HepG2 (cell line): ENCODE data around the gene SETD1A. TPM values are rescaled to one million over a fixed set of nuclear protein-coding genes. Genes with fewer than 3 reads are reported as not detected.
A peak's percentile ranks its signal among the peaks of the same experiment; 100 is the strongest.

Experiments
- ATAC-seq: fragments of 200-7000 bp; cut with Tn5 transposase; 3 replicates; pipeline ENCODE4 v1.9.1; 2020; ENCODE audit warnings: mild to moderate bottlenecking, moderate library complexity
- BruUV-seq: library from RNA; stranded (reverse); fragments of 400-500 nt; replicated peaks from 2 replicates; lab custom pipeline; 2021; lab: Mats Ljungman, UMichigan
- CTCF ChIA-PET: fragments of 300-600 bp; formaldehyde crosslinking; extraction: SDS; loops from one replicate; lab custom pipeline; 2021; ENCODE audit warnings: low total read pairs, inconsistent platforms, low intra/inter-chr PET ratio; lab: Yijun Ruan, JAX
- POLR2A ChIA-PET: fragments of 350-600 bp; sonication (Branson Sonifier 250); formaldehyde crosslinking; loops from one replicate; lab custom pipeline; 2020; ENCODE audit warnings: antibody characterized with exemption, inconsistent platforms; lab: Yijun Ruan, JAX
- DNase-seq: peaks from one replicate; pipeline ENCODE4 v3.0.0-alpha.2; 2015; ENCODE audit warnings: low spot score
- FAIRE-seq: peaks from 3 replicates; lab custom pipeline; 2011; peaks lifted over from hg19 to GRCh38; lab: Jason Lieb, UNC
- H2AFZ ChIP-seq: one replicate; pipeline ENCODE4 v1.6.1; 2011; ENCODE audit warnings: low read length, inconsistent platforms
- H3K27ac ChIP-seq: fragments of 300-600 bp; 3 replicates; pipeline ENCODE4 v1.8.0; 2011; ENCODE audit warnings: mixed run types, mild to moderate bottlenecking, mixed read lengths, low read length, inconsistent platforms; ENCODE audit not compliant: insufficient read depth; ENCODE audit errors: extremely low read length
- H3K27me3 ChIP-seq, 2 experiments: fragments of 200-600 bp in 1 of 2; 2 replicates in 1 of 2; 3 replicates in 1 of 2; pipeline versions ENCODE4 v1.6.0 to v1.8.0; 2011; ENCODE audit warnings: low read length in 2 of 2, mild to moderate bottlenecking in 2 of 2, moderate library complexity in 2 of 2, inconsistent platforms in 1 of 2; ENCODE audit not compliant: insufficient read depth in 2 of 2, control insufficient read depth in 1 of 2
- H3K36me3 ChIP-seq, 2 experiments: fragments of 200-600 bp in 1 of 2; replicated peaks in 1 of 2; 2 replicates in 1 of 2; 3 replicates in 1 of 2; pipeline versions ENCODE4 v1.5.1 to v1.8.0; 2011; ENCODE audit warnings: low read length in 2 of 2, inconsistent platforms in 1 of 2; ENCODE audit not compliant: insufficient read depth in 2 of 2, control insufficient read depth in 1 of 2
- H3K4me1 ChIP-seq: 2 replicates; pipeline ENCODE4 v1.5.1; 2012; ENCODE audit warnings: low read length, inconsistent platforms; ENCODE audit not compliant: insufficient read depth
- H3K4me2 ChIP-seq: 2 replicates; pipeline ENCODE4 v1.6.0; 2011; ENCODE audit warnings: low read depth, low read length, inconsistent platforms
- H3K4me3 ChIP-seq, 3 experiments: fragments of 200-600 bp in 1 of 3; sonication (generic), shearing (Covaris generic) in 1 of 3; replicated peaks in 1 of 3; 2 replicates each; pipeline ENCODE4 v1.5.1; 2011 to 2016; ENCODE audit warnings: low read length in 3 of 3, inconsistent platforms in 2 of 3, low read depth in 2 of 3, mild to moderate bottlenecking in 2 of 3, control low read depth in 1 of 3, mixed read lengths in 1 of 3; ENCODE audit not compliant: insufficient read depth in 1 of 3
- H3K79me2 ChIP-seq: one replicate; pipeline ENCODE4 v1.6.1; 2011; ENCODE audit warnings: low read length, inconsistent platforms; ENCODE audit not compliant: insufficient read depth
- H3K9ac ChIP-seq: 2 replicates; pipeline ENCODE4 v1.6.0; 2011; ENCODE audit warnings: mild to moderate bottlenecking, low read depth, low read length, inconsistent platforms; ENCODE audit not compliant: insufficient read depth
- H3K9me3 ChIP-seq: 2 replicates; pipeline ENCODE4 v1.5.1; 2012; ENCODE audit warnings: mild to moderate bottlenecking, low read length
- H4K20me1 ChIP-seq: 2 replicates; pipeline ENCODE4 v1.6.0; 2011; ENCODE audit warnings: inconsistent platforms, mild to moderate bottlenecking, low read length, moderate library complexity; ENCODE audit not compliant: insufficient read depth
- AGO2 ChIP-seq: fragments of 200-400 bp; formaldehyde crosslinking; optimal IDR thresholded peaks from 2 replicates; pipeline ENCODE3; 2017; ENCODE audit warnings: mild to moderate bottlenecking, low read depth, low read length, moderate library complexity
- ETV6 ChIP-seq: sonication (generic); formaldehyde crosslinking; conservative IDR thresholded peaks from 2 replicates; pipeline ENCODE4 v1.4.0; 2020; ENCODE audit warnings: missing genetic modification reagents
- MTA1 ChIP-seq: sonication (generic); formaldehyde crosslinking; IDR thresholded peaks from 2 replicates; pipeline ENCODE4 v1.4.0; 2020; ENCODE audit warnings: missing genetic modification reagents, mild to moderate bottlenecking, borderline replicate concordance
- MXD4 ChIP-seq: IDR thresholded peaks from 2 replicates; pipeline ENCODE4 v1.6.1; 2016; ENCODE audit warnings: mild to moderate bottlenecking, missing biosample characterization, missing genetic modification reagents
- SIN3B ChIP-seq: fragments of 150-350 bp; IDR thresholded peaks from 2 replicates; pipeline ENCODE4 v1.6.1; 2014; ENCODE audit warnings: low read length
- ZC3H13 ChIP-seq: sonication (generic); formaldehyde crosslinking; IDR thresholded peaks from 2 replicates; pipeline ENCODE4 v1.8.1; 2023; ENCODE audit warnings: mild to moderate bottlenecking, missing genetic modification reagents, moderate library complexity
- ZNF552 ChIP-seq: sonication (generic); formaldehyde crosslinking; IDR thresholded peaks from 2 replicates; pipeline ENCODE4 v1.9.0; 2022; ENCODE audit warnings: missing genetic modification reagents, mild to moderate bottlenecking, borderline replicate concordance
- ZNF687 ChIP-seq: sonication (generic); formaldehyde crosslinking; IDR thresholded peaks from 2 replicates; pipeline ENCODE4 v1.5.1; 2020; ENCODE audit warnings: mild to moderate bottlenecking, missing genetic modification reagents, moderate library complexity
- ZSCAN12 ChIP-seq: sonication (generic); formaldehyde crosslinking; IDR thresholded peaks from 2 replicates; pipeline ENCODE4 v1.9.0; 2021; ENCODE audit warnings: mild to moderate bottlenecking, missing genetic modification reagents
- WGBS: methylation state at CpG from one replicate; pipeline ENCODE4 v1.1.6; 2017; ENCODE audit warnings: low lambda C conversion rate; 5-methylcytosine and 5-hydroxymethylcytosine counted together
- in situ Hi-C: cut with HindIII; loops from 2 replicates; pipeline ENCODE4 v1.10.0; 2017; ENCODE audit warnings: low pct_unique_long_range_greater_than_20kb; ENCODE audit not compliant: extremely low pct_ligation_motif_present
- intact Hi-C: fragments of 100-400 bp; cut with micrococcal nuclease; formaldehyde crosslinking; loops from one replicate; pipeline ENCODE4 v1.10.0; 2022; ENCODE audit not compliant: unreplicated experiment
- polyA plus RNA-seq, 8 experiments: library from polyadenylated mRNA; depleted of rRNA in 3 of 8; stranded (reverse) in 7 of 8; unstranded in 1 of 8; fragments of >200 nt; fragmentation: Illumina TruSeq in 4 of 8; extraction: Trizol in 4 of 8; gene quantifications; 2 replicates each; pipeline versions ENCODE4 v1.2.1 to v1.2.3, GENCODE V29; 2011 to 2016; ENCODE audit warnings: low read depth in 4 of 8, missing spikeins in 1 of 8, mixed read lengths in 1 of 8; ENCODE audit not compliant: insufficient read depth in 1 of 8
- total RNA-seq, 5 experiments: library from RNA; depleted of rRNA; stranded (reverse); fragments of >200 nt; fragmentation: Illumina TruSeq; extraction: Trizol; gene quantifications; 2 replicates each; pipeline ENCODE4 v1.2.3, GENCODE V29; 2016; ENCODE audit warnings: low read depth in 1 of 5

SETD1A gene
- total and polyA plus RNA-seq, 2 of the 13 experiments (the other 11 are each of a cell fraction or from before 2014, with no cell fraction given): 3.8 to 5.6 TPM

- intact Hi-C loops (loop anchor here (10.0 kb wide), 1 partner anchor 884 kb away; no protein-coding TSS in a partner anchor), in situ Hi-C loops (loop anchor here (25.0 kb wide), 1 partner anchor 732 kb away; a partner anchor contains a TSS)
- no TSS peak for BruUV-seq
- POLR2A ChIA-PET: interaction anchor here (1.4 kb wide), 1 partner anchor 18 kb away, joined by 3 read pairs; no protein-coding TSS in a partner anchor
- Histone ChIP-seq H3K9ac (no peak overlapping the region), H4K20me1 (no peaks in the 10 kb centered on the region; the same call in 1 of the 2 replicates), H3K4me2 (no peak overlapping the region), H3K36me3 (peaks cover 38 to 81% of the 10 kb centered on the region in 2 experiments), H2AFZ (no peak overlapping the region), H3K4me1 (peaks cover 4% of the 10 kb centered on the region), H3K27ac (no peak overlapping the region), H3K27me3 (no peaks in the 10 kb centered on the region), H3K79me2 (no peaks in the 10 kb centered on the region), H3K9me3 (no peaks in the 10 kb centered on the region), H3K4me3 (no peak overlapping the region)
- TF ChIP-seq ZSCAN12 (no peak), MXD4 (CRISPR knock-in tag) (no peak), ZNF552 (CRISPR knock-in tag) (no peak), ETV6 (CRISPR knock-in tag) (no peak), SIN3B (no peak), AGO2 (peak; percentile 78), MTA1 (CRISPR knock-in tag) (0 out of 2 replicates have a peak, but pooled peaks have one; percentile 22), ZNF687 (CRISPR knock-in tag) (no peak), ZC3H13 (CRISPR knock-in tag) (0 out of 2 replicates have a peak, but pooled peaks have one; percentile 23)
- FAIRE-seq (no peak), ATAC-seq (no peak), DNase-seq (no peak)
- 97% methylated on average over 29 of the region's 29 CpGs for WGBS
- CTCF ChIA-PET: no interaction called here
Measured at GRCh38 chr16:30980434-30980833, 22.9 kb downstream of the SETD1A start.
